GM12878 (cell line): Measurements from ENCODE around the gene SPEM2. TPM values are rescaled to one million over a fixed set of nuclear protein-coding genes. Genes with fewer than 3 reads are reported as not detected.
A peak's percentile ranks its signal among the peaks of the same experiment; 100 is the strongest.
"Not testable (repeated sequence)": the region's sequence is repeated elsewhere in the genome, so short reads cannot be mapped to it uniquely, and the experiment has no call there.

Experiments
- ATAC-seq: fragments of 200-7000 bp; cut with Tn5 transposase; 3 replicates; pipeline ENCODE4 v1.9.1; 2020; ENCODE audit warnings: mild to moderate bottlenecking, moderate library complexity
- BruUV-seq: library from RNA; stranded (reverse); fragments of 400-500 nt; replicated peaks from 2 replicates; lab custom pipeline; 2021; lab: Mats Ljungman, UMichigan
- CTCF ChIA-PET: fragments of 300-600 bp; sonication (Branson Sonifier 250); formaldehyde crosslinking; extraction: SDS; loops from one replicate; lab custom pipeline; 2021; ENCODE audit warnings: inconsistent platforms; lab: Yijun Ruan, JAX
- POLR2A ChIA-PET: fragments of 350-600 bp; formaldehyde crosslinking; extraction: SDS; loops from one replicate; lab custom pipeline; 2021; ENCODE audit warnings: inconsistent platforms; lab: Charles Lee
- RAD21 ChIA-PET: fragments of 300-600 bp; sonication (Branson Sonifier 250); formaldehyde crosslinking; loops from one replicate; lab custom pipeline; 2023; ENCODE audit warnings: antibody characterized with exemption; ENCODE audit not compliant: unreplicated experiment; lab: Charles Lee
- SMC1A ChIA-PET: fragments of 300-600 bp; sonication (Branson Sonifier 250); formaldehyde crosslinking; loops from one replicate; lab custom pipeline; 2023; ENCODE audit not compliant: unreplicated experiment, uncharacterized antibody; lab: Charles Lee
- DNase-seq: peaks from one replicate; pipeline ENCODE4 v3.0.0-alpha.2; 2011; ENCODE audit warnings: low read depth, low spot score
- FAIRE-seq: peaks from 3 replicates; lab custom pipeline; 2011; peaks lifted over from hg19 to GRCh38; lab: Jason Lieb, UNC
- H2AFZ ChIP-seq: 2 replicates; pipeline ENCODE4 v1.6.0; 2011; ENCODE audit warnings: low read depth, low read length, control low read depth; ENCODE audit not compliant: control insufficient read depth
- H3K27ac ChIP-seq: 2 replicates; pipeline ENCODE4 v1.5.1; 2011; ENCODE audit warnings: control low read depth; ENCODE audit not compliant: control insufficient read depth, insufficient read depth
- H3K27me3 ChIP-seq, 2 experiments: replicated peaks in 1 of 2; 2 replicates each; pipeline versions ENCODE4 v1.6.0 to v1.6.1; 2011; ENCODE audit warnings: low read length in 1 of 2; ENCODE audit not compliant: control insufficient read depth in 2 of 2, insufficient read depth in 2 of 2
- H3K36me3 ChIP-seq, 2 experiments: 2 replicates each; pipeline ENCODE4 v1.5.1; 2011; ENCODE audit warnings: low read length in 1 of 2; ENCODE audit not compliant: control insufficient read depth in 2 of 2, insufficient read depth in 2 of 2
- H3K4me1 ChIP-seq: 2 replicates; pipeline ENCODE4 v1.6.1; 2011; ENCODE audit warnings: mild to moderate bottlenecking, low read length, moderate library complexity, mixed read lengths; ENCODE audit not compliant: control insufficient read depth, insufficient read depth
- H3K4me2 ChIP-seq: 2 replicates; pipeline ENCODE4 v1.6.0; 2011; ENCODE audit warnings: control low read depth; ENCODE audit not compliant: control insufficient read depth, insufficient read depth
- H3K4me3 ChIP-seq: fragments of 200-600 bp; sonication (generic); 2 replicates; pipeline ENCODE4 v1.5.1; 2016
- H3K79me2 ChIP-seq: 2 replicates; pipeline ENCODE4 v1.6.0; 2011; ENCODE audit warnings: low read length; ENCODE audit not compliant: control insufficient read depth, insufficient read depth
- H3K9ac ChIP-seq: 2 replicates; pipeline ENCODE4 v1.8.0; 2011; ENCODE audit warnings: low read length, control low read depth, mixed read lengths; ENCODE audit not compliant: control insufficient read depth, insufficient read depth
- H3K9me3 ChIP-seq: replicated peaks from 3 replicates; pipeline ENCODE4 v1.5.1; 2011; ENCODE audit warnings: mild to moderate bottlenecking, low read length; ENCODE audit not compliant: control insufficient read depth, insufficient read depth
- H4K20me1 ChIP-seq: 2 replicates; pipeline ENCODE4 v1.6.0; 2011; ENCODE audit not compliant: control insufficient read depth, insufficient read depth
- BHLHE40 ChIP-seq, 2 experiments: fragments of 450-650 bp in 1 of 2; IDR thresholded peaks; 2 replicates each; pipeline ENCODE4 v1.6.1; 2011 to 2017; ENCODE audit warnings: low read depth in 2 of 2, borderline replicate concordance in 1 of 2, improper control_type of control experiment in 1 of 2, low read length in 1 of 2, mild to moderate bottlenecking in 1 of 2
- EP300 ChIP-seq, 2 experiments: fragments of 150-350 bp in 1 of 2; IDR thresholded peaks; 2 replicates each; pipeline ENCODE4 v1.6.1; 2011 to 2012; ENCODE audit warnings: low read depth in 2 of 2, low read length in 2 of 2, borderline replicate concordance in 1 of 2, improper control_type of control experiment in 1 of 2, inconsistent platforms in 1 of 2; ENCODE audit not compliant: control insufficient read depth in 1 of 2
- FOXK2 ChIP-seq: fragments of 450-650 bp; IDR thresholded peaks from 2 replicates; pipeline ENCODE4 v1.6.1; 2017; ENCODE audit warnings: mild to moderate bottlenecking, moderate library complexity
- IRF4 ChIP-seq: IDR thresholded peaks from 2 replicates; pipeline ENCODE4 v1.6.1; 2011; ENCODE audit warnings: low read depth, low read length
- JUNB ChIP-seq: IDR thresholded peaks from 2 replicates; pipeline ENCODE4 v1.6.1; 2016; ENCODE audit warnings: antibody characterized with exemption, mild to moderate bottlenecking
- MEF2B ChIP-seq: fragments of 450-650 bp; IDR thresholded peaks from 2 replicates; pipeline ENCODE4 v1.6.1; 2018; ENCODE audit warnings: mild to moderate bottlenecking, moderate library complexity; ENCODE audit not compliant: partially characterized antibody, poor library complexity, severe bottlenecking
- NR2F1 ChIP-seq: fragments of 450-650 bp; conservative IDR thresholded peaks from 2 replicates; pipeline ENCODE4 v1.6.1; 2017; ENCODE audit warnings: mild to moderate bottlenecking
- PBX3 ChIP-seq: IDR thresholded peaks from 2 replicates; pipeline ENCODE4 v1.6.1; 2011; ENCODE audit warnings: mild to moderate bottlenecking, low read depth, low read length, moderate library complexity; ENCODE audit not compliant: insufficient replicate concordance
- SKIL ChIP-seq: fragments of 450-650 bp; IDR thresholded peaks from 2 replicates; pipeline ENCODE4 v1.6.1; 2017; ENCODE audit warnings: mild to moderate bottlenecking, low read depth, inconsistent platforms; ENCODE audit not compliant: poor library complexity, severe bottlenecking
- WRNIP1 ChIP-seq: IDR thresholded peaks from 2 replicates; pipeline ENCODE4 v1.6.1; 2011; ENCODE audit warnings: low read depth, low read length, improper control_type of control experiment, borderline replicate concordance
- YY1 ChIP-seq: IDR thresholded peaks from 2 replicates; pipeline ENCODE4 v1.6.1; 2011; ENCODE audit warnings: low read depth, mild to moderate bottlenecking, low read length
- WGBS: methylation state at CpG from one replicate; pipeline ENCODE4 v1.1.6; 2016; ENCODE audit warnings: low lambda C conversion rate; ENCODE audit not compliant: insufficient replicate concordance, insufficient coverage; ENCODE audit errors: missing lambda C conversion rate; 5-methylcytosine and 5-hydroxymethylcytosine counted together
- in situ Hi-C: fragments of 300-500 bp; cut with MboI; formaldehyde crosslinking; loops from 9 replicates; pipeline ENCODE4 v1.14.3; 2018; ENCODE audit warnings: mixed read lengths
- intact Hi-C: fragments of 100-400 bp; cut with micrococcal nuclease; formaldehyde crosslinking; loops from one replicate; pipeline ENCODE4 v1.14.2; 2022; ENCODE audit not compliant: unreplicated experiment
- polyA plus RNA-seq, 11 experiments: library from polyadenylated mRNA; depleted of rRNA in 4 of 11; unstranded in 6 of 11; stranded (reverse) in 5 of 11; fragments of >200 nt; fragmentation: Nextera tagmentation in 4 of 11; fragmentation: Illumina TruSeq in 1 of 11; extraction: Ambion mirVana in 4 of 11; extraction: Trizol in 1 of 11; gene quantifications; 1 replicate in 1 of 11; 2 replicates in 10 of 11; pipeline versions ENCODE4 v1.2.1 to v1.2.3, GENCODE V29; 2011 to 2016; ENCODE audit warnings: inconsistent platforms in 2 of 11, missing spikeins in 2 of 11, low read depth in 1 of 11
- total RNA-seq, 4 experiments: library from RNA; depleted of rRNA in 3 of 4; stranded (reverse); fragments of >200 nt in 3 of 4; fragmentation: Illumina TruSeq in 1 of 4; extraction: Trizol in 1 of 4; gene quantifications; 2 replicates each; pipeline versions ENCODE4 v1.2.1 to v1.2.3, GENCODE V29; 2013 to 2021

The SPEM2 gene
- total and polyA plus RNA-seq, 10 of the 15 experiments (the other 5 are each of a cell fraction or from before 2014, with no cell fraction given) = not detected

GRCh38 chr17:7470457-7470973, 45.1 kb downstream of the SPEM2 start:
- H4K20me1 ChIP-seq, in situ Hi-C loops, H3K27me3 ChIP-seq, FAIRE-seq, H3K9me3 ChIP-seq, intact Hi-C loops, H3K4me3 ChIP-seq, ATAC-seq, H3K9ac ChIP-seq, H3K36me3 ChIP-seq, H3K4me1 ChIP-seq, BruUV-seq, H3K4me2 ChIP-seq, SMC1A ChIA-PET, H3K27ac ChIP-seq, H3K79me2 ChIP-seq, DNase-seq, H2AFZ ChIP-seq: not testable (repeated sequence)
- ChIA-PET POLR2A (interaction anchor here (1.8 kb wide), 1 partner anchor 9 kb away, joined by 8 read pairs; the partner anchor contains the start of gene ZBTB4), CTCF (interaction anchor here (0.5 to 1.6 kb wide), 2 partner anchors 18 to 44 kb away, joined by 3 read pairs; no protein-coding TSS in a partner anchor), RAD21 (interaction anchor here (1.1 kb wide), 1 partner anchor 141 kb away, joined by 5 read pairs; the partner anchor contains the start of gene NEURL4)
- WGBS = 70% methylated on average over 8 of the region's 8 CpGs

- H3K27me3 ChIP-seq = no peaks in the 10 kb centered on the region
- no peak overlapping the region for H3K4me2 ChIP-seq
- ChIA-PET RAD21 (no interaction called here), CTCF (interaction anchor here (0.7 kb wide), 1 partner anchor 35 kb away, joined by 3 read pairs; no protein-coding TSS in a partner anchor), POLR2A (interaction anchor here (0.5 to 1.8 kb wide), 2 partner anchors 8 to 12 kb away, joined by 5 to 8 read pairs; partner anchors contain the start of gene ZBTB4), SMC1A (no interaction called here)
- H4K20me1 ChIP-seq = peaks cover 2% of the 10 kb centered on the region; the same call in 1 of the 2 replicates
- H3K9me3 ChIP-seq = no peaks in the 10 kb centered on the region
- peaks cover 6% of the 10 kb centered on the region for H3K79me2 ChIP-seq
- DNase-seq (no peak), ATAC-seq (no peak), FAIRE-seq (no peak)
- H2AFZ ChIP-seq = no peak overlapping the region
- H3K4me3 ChIP-seq = no peak overlapping the region
- intact Hi-C loops = no loop called here
- in situ Hi-C loops = no loop called here
- H3K4me1 ChIP-seq = no peaks in the 10 kb centered on the region; the same call in 1 of the 2 replicates
- no peaks in the 10 kb centered on the region; a peak in 2 of 4 replicates for H3K36me3 ChIP-seq
- H3K9ac ChIP-seq = no peak overlapping the region
- WGBS = 75% methylated on average over 2 of the region's 2 CpGs
- H3K27ac ChIP-seq = no peak overlapping the region
- BruUV-seq = TSS peak; percentile 44
- TF ChIP-seq JUNB (no peak), FOXK2 (no peak), EP300 (IDR thresholded peaks at IDR 0.05; ENCODE audit: borderline replicate concordance in 1 of 2, control insufficient read depth in 1 of 2, low read depth in 2 of 2, low read length in 2 of 2) (no peak), BHLHE40 (IDR thresholded peaks at IDR 0.05; ENCODE audit: borderline replicate concordance in 1 of 2, low read depth in 2 of 2, low read length in 1 of 2) (no peak), SKIL (no peak), PBX3 (no peak), MEF2B (no peak), WRNIP1 (no peak), IRF4 (no peak), YY1 (no peak), NR2F1 (no peak)
Measured at GRCh38 chr17:7471729-7472128, 46.3 kb downstream of the SPEM2 start.
